Activated CD8-positive, alpha-beta T cell treated with anti-CD3 and anti-CD28 coated beads, Interleukin-2, amount 10 ng/mL, durations not matched to agents 7 days and 5 days (primary cell): ENCODE measurements around the gene AGT. TPM values are rescaled to one million over a fixed set of nuclear protein-coding genes. Genes with fewer than 3 reads are reported as not detected.
"Not testable (repeated sequence)": the region's sequence is repeated elsewhere in the genome, so short reads cannot be mapped to it uniquely, and the experiment has no call there.

Experiments
- ATAC-seq: fragments of 150-1000 bp; cut with Tn5 transposase; one replicate; pipeline ENCODE4 v1.10.0; 2021; ENCODE audit warnings: moderate library complexity
- CTCF ChIA-PET: fragments of 350-600 bp; sonication (Branson Sonifier 250); formaldehyde crosslinking; loops from one replicate; lab custom pipeline; 2021; ENCODE audit warnings: antibody characterized with exemption; lab: Charles Lee
- POLR2A ChIA-PET: fragments of 350-600 bp; sonication (Branson Sonifier 250); formaldehyde crosslinking; loops from one replicate; lab custom pipeline; 2021; ENCODE audit warnings: antibody characterized with exemption; lab: Charles Lee
- DNase-seq: peaks from one replicate; pipeline ENCODE4 v3.0.0-alpha.2; 2020
- H3K27ac Mint-ChIP-seq: one replicate; pipeline ENCODE4 v1.8.0; 2021; ENCODE audit warnings: mild to moderate bottlenecking, mixed read lengths
- H3K27me3 Mint-ChIP-seq: one replicate; pipeline ENCODE4 v1.8.0; 2021; ENCODE audit warnings: low read depth, mixed read lengths
- H3K36me3 Mint-ChIP-seq: one replicate; pipeline ENCODE4 v1.8.0; 2021; ENCODE audit warnings: low read depth, mixed read lengths
- H3K4me1 Mint-ChIP-seq: one replicate; pipeline ENCODE4 v1.8.0; 2021; ENCODE audit warnings: low read depth, mixed read lengths
- H3K4me3 Mint-ChIP-seq: one replicate; pipeline ENCODE4 v1.8.0; 2021; ENCODE audit warnings: mild to moderate bottlenecking, mixed read lengths
- H3K9me3 Mint-ChIP-seq: one replicate; pipeline ENCODE4 v1.8.0; 2022; ENCODE audit warnings: mixed read lengths; ENCODE audit not compliant: insufficient read depth
- total RNA-seq, 2 experiments: library from RNA; stranded (reverse); gene quantifications; one replicate each; pipeline ENCODE4 v1.2.3, GENCODE V29; 2021

The AGT gene
- total RNA-seq, 2 experiments from 2014 or later: not detected

- CTCF ChIA-PET: no interaction called here
- POLR2A ChIA-PET: no interaction called here
- ATAC-seq (no peak), DNase-seq (no peak)
- Mint-ChIP-seq H3K36me3 (no peaks in the 10 kb centered on the region), H3K27me3 (peaks cover 12% of the 10 kb centered on the region), H3K9me3 (no peaks in the 10 kb centered on the region), H3K4me3 (no peak overlapping the region), H3K4me1 (peaks cover 16% of the 10 kb centered on the region), H3K27ac (no peak overlapping the region)
Observed at GRCh38 chr1:230703679-230704385, 10.1 kb downstream of the AGT start.

GRCh38 chr1:230702934-230703678 is 10.8 kb downstream of the AGT start:
- Mint-ChIP-seq H3K36me3 (no peaks in the 10 kb centered on the region), H3K4me1 (peaks cover 9% of the 10 kb centered on the region), H3K27me3 (peaks cover 12% of the 10 kb centered on the region), H3K9me3 (no peaks in the 10 kb centered on the region), H3K4me3 (no peak overlapping the region), H3K27ac (no peak overlapping the region)
- CTCF ChIA-PET: no interaction called here
- no peak for DNase-seq
- POLR2A ChIA-PET: no interaction called here
- no peak for ATAC-seq

GRCh38 chr1:230701895-230702768 is 11.8 kb downstream of the AGT start:
- ChIA-PET CTCF (no interaction called here), POLR2A (no interaction called here)

DNA sequence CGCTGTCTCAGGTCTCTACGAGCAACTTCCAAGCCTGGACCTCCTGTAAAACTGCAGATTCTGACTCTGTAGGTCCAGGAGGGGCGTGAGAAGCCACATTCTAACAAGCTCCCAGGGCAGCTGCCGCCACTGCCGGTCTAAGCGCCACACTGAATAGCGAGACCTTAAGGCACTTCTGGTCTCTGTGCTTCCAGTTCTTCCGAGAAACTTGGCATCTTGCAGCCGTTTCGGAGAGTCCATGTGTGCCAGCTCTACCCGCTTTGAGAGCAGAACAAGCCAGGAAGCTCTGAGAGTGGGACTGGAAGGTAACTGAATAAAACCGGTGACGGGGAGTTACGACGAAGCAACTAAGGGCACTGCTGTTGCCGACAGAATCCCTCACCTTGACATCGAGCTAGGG is 12.5 kb downstream of the AGT start:
- ATAC-seq (no peak), DNase-seq (no peak)
- ChIA-PET CTCF (no interaction called here), POLR2A (no interaction called here)
- Mint-ChIP-seq H3K27me3 (peaks cover 12% of the 10 kb centered on the region), H3K9me3 (no peaks in the 10 kb centered on the region), H3K27ac (no peak overlapping the region), H3K4me1 (no peaks in the 10 kb centered on the region), H3K4me3 (no peak overlapping the region), H3K36me3 (no peaks in the 10 kb centered on the region)

More at GRCh38 chr1:230701895-230702768, 11.8 kb downstream of the AGT start:
- DNase-seq (no peak), ATAC-seq (no peak)
- no peaks in the 10 kb centered on the region for H3K36me3 Mint-ChIP-seq
- peaks cover under 1% of the 10 kb centered on the region for H3K4me1 Mint-ChIP-seq
- H3K9me3 Mint-ChIP-seq: no peaks in the 10 kb centered on the region
- peaks cover 12% of the 10 kb centered on the region for H3K27me3 Mint-ChIP-seq
- no peak overlapping the region for H3K27ac Mint-ChIP-seq
- no peak overlapping the region for H3K4me3 Mint-ChIP-seq

DNA sequence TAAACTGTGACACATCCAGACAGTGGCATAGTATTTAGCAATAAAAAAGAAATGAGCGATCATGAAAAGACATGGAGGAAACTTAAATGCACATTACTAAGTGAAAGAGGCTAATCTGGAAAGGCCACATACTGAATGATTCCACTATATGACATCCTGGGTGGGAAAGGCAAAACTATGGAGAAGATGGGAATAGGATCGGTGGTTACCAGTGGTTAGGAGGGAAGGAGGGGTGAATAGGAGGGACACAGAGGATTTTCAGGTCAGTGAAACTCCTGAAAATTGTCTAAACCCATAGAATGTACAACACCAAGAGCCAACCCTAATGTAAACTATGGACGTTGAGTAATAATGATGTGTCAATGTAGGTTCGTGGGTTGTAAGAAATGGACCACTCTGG is 13.8 kb downstream of the AGT start:
- DNase-seq: no peak
- POLR2A ChIA-PET: no interaction called here
- H3K27me3 Mint-ChIP-seq: peaks cover 12% of the 10 kb centered on the region
- H3K27ac Mint-ChIP-seq: no peak overlapping the region
- H3K4me3 Mint-ChIP-seq: no peak overlapping the region
- no peak for ATAC-seq
- CTCF ChIA-PET: no interaction called here
- H3K9me3 Mint-ChIP-seq: no peaks in the 10 kb centered on the region
- H3K36me3 Mint-ChIP-seq: no peaks in the 10 kb centered on the region
- H3K4me1 Mint-ChIP-seq: peaks cover 2% of the 10 kb centered on the region

DNA sequence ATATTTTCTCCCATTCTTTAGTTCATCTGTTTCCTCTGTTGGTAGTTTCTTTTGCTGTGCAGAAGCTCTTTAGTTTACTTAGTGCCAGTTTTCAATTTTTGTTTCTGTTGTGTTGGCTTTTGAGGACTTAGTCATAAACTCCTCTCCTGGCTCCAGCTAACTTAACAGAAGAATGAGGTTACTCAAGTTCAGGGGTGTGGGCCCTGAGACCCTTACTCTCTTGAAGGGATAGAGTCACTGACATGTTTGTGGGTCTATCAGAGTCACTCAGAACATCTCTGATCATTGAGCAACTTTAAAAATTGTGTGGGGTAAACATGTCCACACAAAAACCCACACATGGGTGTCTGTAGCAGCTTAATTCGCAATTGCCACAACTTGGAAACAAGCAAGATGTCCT is 14.2 kb downstream of the AGT start:
- DNase-seq (no peak), ATAC-seq (no peak)
- H3K36me3 Mint-ChIP-seq: no peaks in the 10 kb centered on the region
- H3K9me3 Mint-ChIP-seq: no peaks in the 10 kb centered on the region
- ChIA-PET CTCF (no interaction called here), POLR2A (no interaction called here)
- H3K4me3 Mint-ChIP-seq: no peak overlapping the region
- peaks cover 6% of the 10 kb centered on the region for H3K4me1 Mint-ChIP-seq
- peaks cover 12% of the 10 kb centered on the region for H3K27me3 Mint-ChIP-seq
- H3K27ac Mint-ChIP-seq: no peak overlapping the region

GRCh38 chr1:230698964-230699363 is 15.0 kb downstream of the AGT start:
- DNase-seq, ATAC-seq, H3K36me3 Mint-ChIP-seq, H3K9me3 Mint-ChIP-seq, POLR2A ChIA-PET, H3K4me3 Mint-ChIP-seq, CTCF ChIA-PET, H3K27ac Mint-ChIP-seq: not testable (repeated sequence)
- Mint-ChIP-seq H3K27me3 (peaks cover 12% of the 10 kb centered on the region), H3K4me1 (peaks cover 12% of the 10 kb centered on the region)

DNA sequence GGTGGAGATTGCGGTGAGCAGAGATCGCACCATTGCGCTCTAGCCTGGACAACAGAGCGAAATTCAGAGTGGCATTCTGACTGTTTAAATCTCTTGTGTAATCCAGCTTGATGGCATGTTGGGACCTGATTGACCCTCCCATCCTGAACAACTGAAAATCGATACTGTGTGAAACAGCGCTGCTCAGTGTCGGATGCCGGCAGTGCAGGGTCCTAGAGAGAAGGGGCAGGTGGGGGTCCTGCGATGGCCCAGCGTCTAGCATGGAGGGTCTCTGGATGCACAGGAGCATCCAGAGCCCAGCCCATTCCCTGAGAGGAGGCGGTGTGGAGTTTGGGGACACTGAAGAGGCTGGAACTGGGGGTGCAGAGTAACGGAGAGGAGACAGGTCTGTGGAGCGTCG is 15.8 kb downstream of the AGT start:
- H3K9me3 Mint-ChIP-seq: no peaks in the 10 kb centered on the region
- peaks cover 13% of the 10 kb centered on the region for H3K4me1 Mint-ChIP-seq
- H3K4me3 Mint-ChIP-seq: no peak overlapping the region
- peaks cover 6% of the 10 kb centered on the region for H3K36me3 Mint-ChIP-seq
- POLR2A ChIA-PET: no interaction called here
- H3K27ac Mint-ChIP-seq: no peak overlapping the region
- no peak for ATAC-seq
- DNase-seq: no peak
- CTCF ChIA-PET: no interaction called here
- H3K27me3 Mint-ChIP-seq: peaks cover 12% of the 10 kb centered on the region

- CTCF ChIA-PET: no interaction called here
- peaks cover 16% of the 10 kb centered on the region for H3K36me3 Mint-ChIP-seq
- ATAC-seq (no peak), DNase-seq (no peak)
- no peak overlapping the region for H3K27ac Mint-ChIP-seq
- peaks cover 13% of the 10 kb centered on the region for H3K4me1 Mint-ChIP-seq
- H3K27me3 Mint-ChIP-seq: peaks cover 12% of the 10 kb centered on the region
- H3K9me3 Mint-ChIP-seq: no peaks in the 10 kb centered on the region
- POLR2A ChIA-PET: no interaction called here
- no peak overlapping the region for H3K4me3 Mint-ChIP-seq
Observed at GRCh38 chr1:230696722-230697437, 17.0 kb downstream of the AGT start.

DNA sequence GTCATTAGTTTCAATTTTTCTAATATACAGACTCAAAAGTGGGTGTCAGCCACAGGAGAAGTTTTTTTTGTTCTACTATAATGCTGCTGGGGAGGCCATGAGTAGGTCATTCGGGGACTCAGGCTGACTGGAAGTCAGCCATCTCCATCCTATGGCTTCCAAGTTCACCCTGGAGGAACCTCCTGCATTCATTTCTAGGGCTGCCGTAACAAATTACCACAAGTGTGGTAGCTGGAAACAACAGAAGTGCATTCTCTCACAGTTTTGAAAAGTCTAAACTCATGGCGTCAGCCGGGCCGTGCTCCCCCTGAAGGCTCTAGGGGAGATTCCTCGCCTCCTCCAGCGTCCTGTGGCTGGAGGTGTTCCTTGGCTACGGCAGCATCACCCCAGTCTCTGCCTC is 17.7 kb downstream of the AGT start:
- DNase-seq (no peak), ATAC-seq (no peak)
- H3K9me3 Mint-ChIP-seq: no peaks in the 10 kb centered on the region
- ChIA-PET CTCF (no interaction called here), POLR2A (no interaction called here)
- H3K4me3 Mint-ChIP-seq: no peak overlapping the region
- peaks cover 12% of the 10 kb centered on the region for H3K27me3 Mint-ChIP-seq
- H3K36me3 Mint-ChIP-seq: peaks cover 22% of the 10 kb centered on the region
- H3K27ac Mint-ChIP-seq: no peak overlapping the region
- H3K4me1 Mint-ChIP-seq: peaks cover 13% of the 10 kb centered on the region

GRCh38 chr1:230694991-230695390 is 18.9 kb downstream of the AGT start:
- H3K4me1 Mint-ChIP-seq: peaks cover 13% of the 10 kb centered on the region
- no peak overlapping the region for H3K27ac Mint-ChIP-seq
- ATAC-seq: no peak

More at GRCh38 chr1:230694991-230695390, 18.9 kb downstream of the AGT start:
- Mint-ChIP-seq H3K9me3 (no peaks in the 10 kb centered on the region), H3K4me3 (no peak overlapping the region), H3K27me3 (peaks cover 6% of the 10 kb centered on the region), H3K36me3 (peaks cover 27% of the 10 kb centered on the region)
- POLR2A ChIA-PET: no interaction called here
- CTCF ChIA-PET: no interaction called here
- DNase-seq: no peak
